HepG2 (cell line): ENCODE results near the gene ART4. TPM values are rescaled to one million over a fixed set of nuclear protein-coding genes. Genes with fewer than 3 reads are reported as not detected.

ENCODE experiments used
- AFF4 ChIP-seq: sonication (generic); formaldehyde crosslinking; IDR thresholded peaks from 2 replicates; pipeline ENCODE4 v1.4.0; 2020; ENCODE audit warnings: missing genetic modification reagents
- ARNTL ChIP-seq: sonication (generic); formaldehyde crosslinking; IDR thresholded peaks from 2 replicates; pipeline ENCODE4 v1.4.0; 2020; ENCODE audit warnings: mild to moderate bottlenecking, missing genetic modification reagents
- ATAD3A ChIP-seq: sonication (generic); formaldehyde crosslinking; IDR thresholded peaks from 2 replicates; pipeline ENCODE4 v1.4.0; 2020; ENCODE audit warnings: missing genetic modification reagents
- BCL6 ChIP-seq: IDR thresholded peaks from 2 replicates; pipeline ENCODE4 v1.6.1; 2016; ENCODE audit warnings: missing genetic modification reagents, missing compliant biosample characterization
- FOSL2 ChIP-seq: sonication (generic); formaldehyde crosslinking; IDR thresholded peaks from 2 replicates; pipeline ENCODE4 v1.4.0; 2020; ENCODE audit warnings: missing genetic modification reagents
- GTF2F1 ChIP-seq: fragments of 150-350 bp; IDR thresholded peaks from 2 replicates; pipeline ENCODE4 v1.6.1; 2014; ENCODE audit warnings: low read length
- MBNL3 ChIP-seq: fragments of 250-450 bp; sonication (Bioruptor Pico); conservative IDR thresholded peaks from 2 replicates; pipeline ENCODE4 v1.8.0; 2022; ENCODE audit warnings: mild to moderate bottlenecking, inconsistent platforms
- NAIF1 ChIP-seq: sonication (generic); formaldehyde crosslinking; IDR thresholded peaks from 2 replicates; pipeline ENCODE4 v1.5.0; 2020; ENCODE audit warnings: mild to moderate bottlenecking, missing genetic modification reagents, borderline replicate concordance
- NCOR1 ChIP-seq: fragments of 200-600 bp; sonication (generic); IDR thresholded peaks from 2 replicates; pipeline ENCODE4 v1.7.0; 2017; ENCODE audit warnings: antibody characterized with exemption, low read length, borderline replicate concordance
- NFE2 ChIP-seq: sonication (generic); formaldehyde crosslinking; IDR thresholded peaks from 2 replicates; pipeline ENCODE4 v1.4.0; 2020; ENCODE audit warnings: missing genetic modification reagents
- PHF21A ChIP-seq: sonication (generic); formaldehyde crosslinking; IDR thresholded peaks from 2 replicates; pipeline ENCODE4 v1.5.0; 2020; ENCODE audit warnings: mild to moderate bottlenecking, missing genetic modification reagents
- REXO4 ChIP-seq: sonication (generic); formaldehyde crosslinking; IDR thresholded peaks from 2 replicates; pipeline ENCODE4 v1.8.0; 2022; ENCODE audit warnings: missing genetic modification reagents, mild to moderate bottlenecking, borderline replicate concordance
- SMC3 ChIP-seq: IDR thresholded peaks from 2 replicates; pipeline ENCODE4 v1.6.1; 2011; ENCODE audit warnings: low read length, improper control_type of control experiment
- SPEN ChIP-seq: sonication (generic); formaldehyde crosslinking; IDR thresholded peaks from 2 replicates; pipeline ENCODE4 v1.5.1; 2020; ENCODE audit warnings: low read depth, mild to moderate bottlenecking, missing genetic modification reagents
- ZNF180 ChIP-seq: sonication (generic); formaldehyde crosslinking; IDR thresholded peaks from 2 replicates; pipeline ENCODE4 v1.4.0; 2020; ENCODE audit warnings: low read depth, missing genetic modification reagents, borderline replicate concordance
- ZNF274 ChIP-seq: sonication (generic); formaldehyde crosslinking; IDR thresholded peaks from 2 replicates; pipeline ENCODE4 v1.5.1; 2020; ENCODE audit warnings: mild to moderate bottlenecking, missing genetic modification reagents
- ZNF33A ChIP-seq: sonication (generic); formaldehyde crosslinking; IDR thresholded peaks from 2 replicates; pipeline ENCODE4 v1.5.1; 2020; ENCODE audit warnings: missing genetic modification reagents, mild to moderate bottlenecking, moderate library complexity, borderline replicate concordance
- ZNF552 ChIP-seq: sonication (generic); formaldehyde crosslinking; IDR thresholded peaks from 2 replicates; pipeline ENCODE4 v1.9.0; 2022; ENCODE audit warnings: missing genetic modification reagents, mild to moderate bottlenecking, borderline replicate concordance
- ZNF816 ChIP-seq: sonication (generic); formaldehyde crosslinking; IDR thresholded peaks from 2 replicates; pipeline ENCODE4 v1.8.0; 2022; ENCODE audit warnings: missing genetic modification reagents, mild to moderate bottlenecking, borderline replicate concordance
- ZNF850 ChIP-seq: sonication (generic); formaldehyde crosslinking; conservative IDR thresholded peaks from 2 replicates; pipeline ENCODE4 v1.9.0; 2021; ENCODE audit warnings: mild to moderate bottlenecking, missing genetic modification reagents
- ZSCAN9 ChIP-seq: IDR thresholded peaks from 2 replicates; pipeline ENCODE4 v1.6.1; 2016; ENCODE audit warnings: borderline replicate concordance
- polyA plus RNA-seq, 8 experiments: library from polyadenylated mRNA; depleted of rRNA in 3 of 8; stranded (reverse) in 7 of 8; unstranded in 1 of 8; fragments of >200 nt; fragmentation: Illumina TruSeq in 4 of 8; extraction: Trizol in 4 of 8; gene quantifications; 2 replicates each; pipeline versions ENCODE4 v1.2.1 to v1.2.3, GENCODE V29; 2011 to 2016; ENCODE audit warnings: low read depth in 4 of 8, missing spikeins in 1 of 8, mixed read lengths in 1 of 8; ENCODE audit not compliant: insufficient read depth in 1 of 8
- total RNA-seq, 5 experiments: library from RNA; depleted of rRNA; stranded (reverse); fragments of >200 nt; fragmentation: Illumina TruSeq; extraction: Trizol; gene quantifications; 2 replicates each; pipeline ENCODE4 v1.2.3, GENCODE V29; 2016; ENCODE audit warnings: low read depth in 1 of 5
- TF ChIP-seq, protein P1 (sequence below): IDR thresholded peaks from 2 replicates; pipeline ENCODE4 v1.6.1; 2016
- TF ChIP-seq, protein P2 (sequence below): sonication (generic); formaldehyde crosslinking; IDR thresholded peaks from 2 replicates; pipeline ENCODE4 v1.8.0; 2022; ENCODE audit warnings: missing genetic modification reagents, mild to moderate bottlenecking, borderline replicate concordance
- TF ChIP-seq, protein P3 (sequence below): sonication (generic); formaldehyde crosslinking; IDR thresholded peaks from 2 replicates; pipeline ENCODE4 v1.4.0; 2020; ENCODE audit warnings: missing genetic modification reagents

The ART4 gene
- total and polyA plus RNA-seq, 2 of the 13 experiments (the other 11 are each of a cell fraction or from before 2014, with no cell fraction given), result 17.6 to 20.3 TPM

DNA sequence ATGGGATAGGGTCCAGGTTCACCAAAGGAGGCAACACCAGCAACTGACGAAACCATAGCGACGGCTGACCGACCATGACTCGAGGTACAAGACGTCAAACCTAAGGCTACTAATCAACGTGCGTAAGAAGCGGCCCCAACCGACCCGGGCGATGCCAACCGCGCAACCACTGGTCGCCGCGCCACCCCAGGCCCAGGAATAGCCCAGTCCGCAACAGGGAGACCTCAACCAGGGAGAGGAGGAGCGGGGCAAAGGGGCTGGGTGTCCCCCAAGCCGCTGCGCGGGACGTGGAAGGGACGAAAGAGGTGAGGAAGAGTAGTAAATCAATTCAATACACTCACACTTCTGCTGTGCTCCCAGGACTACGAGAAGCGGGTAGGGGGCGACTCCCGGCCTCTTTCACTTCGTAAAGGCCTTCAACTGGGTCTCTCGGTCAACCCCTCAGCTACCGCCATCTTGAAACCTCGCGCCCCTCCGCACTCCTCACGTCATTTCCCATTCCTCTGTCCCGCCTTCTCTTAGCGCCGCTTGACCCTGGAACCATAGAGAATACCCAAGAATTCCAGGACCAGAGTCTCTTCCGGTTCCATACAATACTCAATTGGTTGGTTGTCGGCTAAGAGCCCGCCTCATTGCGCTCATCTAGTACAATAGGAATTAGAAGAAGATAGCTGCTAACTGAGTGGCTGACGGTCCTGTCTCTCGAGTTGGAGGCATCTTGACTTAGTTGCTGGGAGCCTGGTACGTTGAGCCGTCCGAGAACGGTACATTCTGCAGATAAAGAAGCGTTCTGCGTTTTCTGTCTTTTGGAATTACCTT is 40.1 kb downstream of the ART4 start, which contains the start of the genes C12orf60 and WBP11 (continued):
- TF ChIP-seq AFF4 (CRISPR knock-in tag), result no peak
- 0 out of 2 replicates have a peak, but pooled peaks have one; percentile 48 for TF ChIP-seq ZNF816 (CRISPR knock-in tag)
- no peak for TF ChIP-seq ZNF274 (CRISPR knock-in tag)
- peak; percentile 52; the same call in 1 of the 2 replicates for TF ChIP-seq PHF21A (CRISPR knock-in tag)
- no peak for TF ChIP-seq REXO4 (CRISPR knock-in tag)
- no peak for TF ChIP-seq ZNF552 (CRISPR knock-in tag)
- TF ChIP-seq, protein P1, sequence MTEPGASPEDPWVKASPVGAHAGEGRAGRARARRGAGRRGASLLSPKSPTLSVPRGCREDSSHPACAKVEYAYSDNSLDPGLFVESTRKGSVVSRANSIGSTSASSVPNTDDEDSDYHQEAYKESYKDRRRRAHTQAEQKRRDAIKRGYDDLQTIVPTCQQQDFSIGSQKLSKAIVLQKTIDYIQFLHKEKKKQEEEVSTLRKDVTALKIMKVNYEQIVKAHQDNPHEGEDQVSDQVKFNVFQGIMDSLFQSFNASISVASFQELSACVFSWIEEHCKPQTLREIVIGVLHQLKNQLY (CRISPR knock-in tag), result no peak
- no peak for TF ChIP-seq GTF2F1
- no peak for TF ChIP-seq ZNF180
- no peak for TF ChIP-seq MBNL3 (CRISPR knock-in tag)
- no peak for TF ChIP-seq NAIF1 (CRISPR knock-in tag)
- no peak for TF ChIP-seq ZNF850 (CRISPR knock-in tag)
- no peak for TF ChIP-seq ZNF33A (CRISPR knock-in tag)
- TF ChIP-seq BCL6, result no peak
- peak; percentile 27 for TF ChIP-seq FOSL2
- peak; percentile 73; the same call in 1 of the 2 replicates for TF ChIP-seq SPEN (CRISPR knock-in tag)
- TF ChIP-seq, protein P2, sequence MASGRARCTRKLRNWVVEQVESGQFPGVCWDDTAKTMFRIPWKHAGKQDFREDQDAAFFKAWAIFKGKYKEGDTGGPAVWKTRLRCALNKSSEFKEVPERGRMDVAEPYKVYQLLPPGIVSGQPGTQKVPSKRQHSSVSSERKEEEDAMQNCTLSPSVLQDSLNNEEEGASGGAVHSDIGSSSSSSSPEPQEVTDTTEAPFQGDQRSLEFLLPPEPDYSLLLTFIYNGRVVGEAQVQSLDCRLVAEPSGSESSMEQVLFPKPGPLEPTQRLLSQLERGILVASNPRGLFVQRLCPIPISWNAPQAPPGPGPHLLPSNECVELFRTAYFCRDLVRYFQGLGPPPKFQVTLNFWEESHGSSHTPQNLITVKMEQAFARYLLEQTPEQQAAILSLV (CRISPR knock-in tag), result peak; percentile 74; the same call in 1 of the 2 replicates
- TF ChIP-seq ARNTL (CRISPR knock-in tag), result no peak
- TF ChIP-seq SMC3, result no peak
- no peak for TF ChIP-seq NCOR1
- no peak for TF ChIP-seq NFE2
- TF ChIP-seq ZSCAN9 (CRISPR knock-in tag), result peak; percentile 58; the same call in 1 of the 2 replicates
- no peak for TF ChIP-seq ATAD3A
- TF ChIP-seq, protein P3, sequence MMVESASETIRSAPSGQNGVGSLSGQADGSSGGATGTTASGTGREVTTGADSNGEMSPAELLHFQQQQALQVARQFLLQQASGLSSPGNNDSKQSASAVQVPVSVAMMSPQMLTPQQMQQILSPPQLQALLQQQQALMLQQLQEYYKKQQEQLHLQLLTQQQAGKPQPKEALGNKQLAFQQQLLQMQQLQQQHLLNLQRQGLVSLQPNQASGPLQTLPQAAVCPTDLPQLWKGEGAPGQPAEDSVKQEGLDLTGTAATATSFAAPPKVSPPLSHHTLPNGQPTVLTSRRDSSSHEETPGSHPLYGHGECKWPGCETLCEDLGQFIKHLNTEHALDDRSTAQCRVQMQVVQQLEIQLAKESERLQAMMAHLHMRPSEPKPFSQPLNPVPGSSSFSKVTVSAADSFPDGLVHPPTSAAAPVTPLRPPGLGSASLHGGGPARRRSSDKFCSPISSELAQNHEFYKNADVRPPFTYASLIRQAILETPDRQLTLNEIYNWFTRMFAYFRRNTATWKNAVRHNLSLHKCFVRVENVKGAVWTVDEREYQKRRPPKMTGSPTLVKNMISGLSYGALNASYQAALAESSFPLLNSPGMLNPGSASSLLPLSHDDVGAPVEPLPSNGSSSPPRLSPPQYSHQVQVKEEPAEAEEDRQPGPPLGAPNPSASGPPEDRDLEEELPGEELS, result no peak
